Tibial nerve (tissue), 3 donors: ENCODE data around the gene RAC2.

Experiments
- POLR2A ChIP-seq, 2 donors: fragments of 450-650 bp; IDR thresholded peaks; one replicate each; pipeline ENCODE4 v1.6.1; 2017; ENCODE audit warnings: antibody characterized with exemption in 2 of 2, mild to moderate bottlenecking in 2 of 2, moderate library complexity in 2 of 2
- TF ChIP-seq, protein P1 (sequence below), 5 experiments: fragments of 200-600 bp in 3 of 5; fragments of 450-650 bp in 2 of 5; sonication (generic) in 3 of 5; IDR thresholded peaks; one replicate each; pipeline ENCODE4 v1.5.1; 2016 to 2019; ENCODE audit warnings: antibody characterized with exemption in 5 of 5, mild to moderate bottlenecking in 3 of 5, moderate library complexity in 2 of 5

DNA sequence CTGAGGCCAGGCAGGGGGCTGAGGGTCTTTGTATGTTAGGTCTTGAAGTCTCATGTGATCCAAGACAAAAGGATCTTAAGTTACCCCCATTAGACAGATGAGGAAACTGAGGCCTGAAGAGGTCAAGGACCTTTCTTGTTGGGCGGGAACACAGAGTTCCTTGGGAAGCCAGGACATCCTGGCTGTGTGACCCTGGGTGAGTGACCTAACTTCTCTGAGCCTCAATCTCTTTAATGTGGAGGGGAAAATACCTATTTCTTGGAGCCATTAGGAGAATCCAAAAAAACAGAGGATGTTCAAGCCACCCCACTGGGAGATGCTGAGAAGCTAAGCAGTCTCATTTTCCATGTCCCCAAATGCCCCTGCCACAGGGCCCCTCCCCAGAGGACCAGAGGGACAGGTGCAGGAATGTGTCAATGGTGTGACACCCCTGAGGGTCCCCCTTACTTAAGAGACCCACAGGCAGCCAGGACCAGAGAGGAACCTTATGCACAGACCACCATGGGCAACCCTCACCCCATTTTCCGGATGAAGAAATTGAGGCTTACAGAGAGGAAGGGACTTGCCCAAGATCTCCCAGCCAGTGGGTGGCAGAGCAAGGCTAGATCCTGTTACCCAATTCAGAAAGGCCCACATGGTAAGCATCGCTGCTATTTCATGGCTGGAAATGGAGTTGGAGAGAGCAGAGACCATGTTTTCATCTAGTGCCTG, 8.0 kb downstream of the RAC2 start:
- TF ChIP-seq, protein P1, sequence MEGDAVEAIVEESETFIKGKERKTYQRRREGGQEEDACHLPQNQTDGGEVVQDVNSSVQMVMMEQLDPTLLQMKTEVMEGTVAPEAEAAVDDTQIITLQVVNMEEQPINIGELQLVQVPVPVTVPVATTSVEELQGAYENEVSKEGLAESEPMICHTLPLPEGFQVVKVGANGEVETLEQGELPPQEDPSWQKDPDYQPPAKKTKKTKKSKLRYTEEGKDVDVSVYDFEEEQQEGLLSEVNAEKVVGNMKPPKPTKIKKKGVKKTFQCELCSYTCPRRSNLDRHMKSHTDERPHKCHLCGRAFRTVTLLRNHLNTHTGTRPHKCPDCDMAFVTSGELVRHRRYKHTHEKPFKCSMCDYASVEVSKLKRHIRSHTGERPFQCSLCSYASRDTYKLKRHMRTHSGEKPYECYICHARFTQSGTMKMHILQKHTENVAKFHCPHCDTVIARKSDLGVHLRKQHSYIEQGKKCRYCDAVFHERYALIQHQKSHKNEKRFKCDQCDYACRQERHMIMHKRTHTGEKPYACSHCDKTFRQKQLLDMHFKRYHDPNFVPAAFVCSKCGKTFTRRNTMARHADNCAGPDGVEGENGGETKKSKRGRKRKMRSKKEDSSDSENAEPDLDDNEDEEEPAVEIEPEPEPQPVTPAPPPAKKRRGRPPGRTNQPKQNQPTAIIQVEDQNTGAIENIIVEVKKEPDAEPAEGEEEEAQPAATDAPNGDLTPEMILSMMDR (IDR thresholded peaks at IDR 0.05): no peak
- TF ChIP-seq POLR2A (IDR thresholded peaks at IDR 0.05): no peak
